CD4-positive, alpha-beta T cell treated with Interleukin-15 for 4 hours (primary cell): ENCODE data around the gene UBALD2.
"Not testable (repeated sequence)": the region's sequence is repeated elsewhere in the genome, so short reads cannot be mapped to it uniquely, and the experiment has no call there.

Experiments used
- DNase-seq: peaks from one replicate; pipeline ENCODE4 v3.0.0-alpha.2; 2020; ENCODE audit warnings: low spot score

The UBALD2 gene

DNA sequence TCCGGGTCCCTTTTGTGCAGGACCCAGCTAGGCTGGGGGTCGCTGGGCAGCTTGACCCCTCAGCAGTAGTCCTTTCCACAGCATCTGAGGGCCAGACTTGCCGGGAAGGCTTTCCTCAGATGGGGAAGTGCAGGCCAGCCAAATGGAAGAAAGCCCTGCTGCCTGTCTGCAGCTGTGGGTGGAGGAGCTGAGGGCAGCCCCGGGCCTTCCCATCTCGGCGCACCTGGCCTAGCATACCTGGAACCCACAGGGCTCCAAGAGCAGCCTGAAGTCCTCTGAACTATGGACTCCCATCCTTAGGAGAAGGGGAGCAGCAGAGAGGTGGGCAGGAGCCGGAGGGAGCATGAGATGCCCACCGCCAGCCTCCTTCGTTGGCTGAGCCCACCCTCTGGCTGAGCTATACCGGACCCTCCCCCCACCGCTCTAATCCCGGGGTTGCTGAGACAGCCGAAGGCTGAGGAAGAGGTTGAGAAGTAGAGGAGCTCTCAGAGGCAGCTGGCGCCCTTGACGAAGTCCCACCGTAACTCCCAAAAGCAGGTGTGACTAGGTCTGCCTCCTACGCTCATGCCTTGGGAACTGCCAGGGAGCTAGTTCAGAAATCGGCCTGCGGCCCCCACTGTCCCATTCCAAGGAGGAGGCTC lies 13.2 kb downstream of the UBALD2 start:
- no peak for DNase-seq

DNA sequence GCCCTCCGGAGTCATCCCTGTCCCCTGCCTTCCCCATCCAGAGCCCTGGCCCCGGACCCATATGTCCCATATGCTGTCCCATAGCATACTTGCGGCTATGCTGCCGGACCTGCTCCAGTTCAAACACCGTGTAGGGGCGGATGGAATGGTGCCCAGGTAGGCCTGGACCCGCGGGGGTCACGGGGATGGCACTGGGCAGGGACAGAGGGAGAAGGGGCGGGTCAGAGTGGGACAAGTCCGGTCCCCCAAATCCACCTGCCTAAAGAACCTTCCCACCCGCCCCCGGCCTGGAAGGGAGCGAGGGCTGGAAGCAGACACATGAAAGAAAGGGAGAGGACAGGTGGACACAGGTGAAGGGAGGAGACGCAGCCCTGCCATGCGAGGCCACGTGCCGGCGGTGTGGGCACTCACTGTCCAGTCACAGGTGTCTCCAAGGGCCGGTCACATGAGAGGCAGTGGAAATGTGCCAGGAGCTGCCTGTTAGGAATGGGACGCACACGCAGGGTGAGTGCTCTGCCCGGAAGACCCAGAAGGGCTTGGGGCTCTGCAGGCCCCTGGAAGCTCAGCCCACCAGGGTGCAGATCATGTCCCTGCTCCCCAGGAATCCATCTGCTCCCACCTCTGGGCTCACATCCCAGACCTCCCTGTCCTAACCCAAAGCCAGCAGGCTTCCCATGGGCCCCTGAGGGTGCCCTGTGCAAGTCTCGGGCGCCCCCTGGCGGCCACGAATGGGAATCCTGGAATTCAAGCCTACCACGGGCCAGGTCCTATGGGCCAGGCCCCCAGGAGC lies 14.0 kb downstream of the UBALD2 start:
- DNase-seq = peak; percentile 86

DNA sequence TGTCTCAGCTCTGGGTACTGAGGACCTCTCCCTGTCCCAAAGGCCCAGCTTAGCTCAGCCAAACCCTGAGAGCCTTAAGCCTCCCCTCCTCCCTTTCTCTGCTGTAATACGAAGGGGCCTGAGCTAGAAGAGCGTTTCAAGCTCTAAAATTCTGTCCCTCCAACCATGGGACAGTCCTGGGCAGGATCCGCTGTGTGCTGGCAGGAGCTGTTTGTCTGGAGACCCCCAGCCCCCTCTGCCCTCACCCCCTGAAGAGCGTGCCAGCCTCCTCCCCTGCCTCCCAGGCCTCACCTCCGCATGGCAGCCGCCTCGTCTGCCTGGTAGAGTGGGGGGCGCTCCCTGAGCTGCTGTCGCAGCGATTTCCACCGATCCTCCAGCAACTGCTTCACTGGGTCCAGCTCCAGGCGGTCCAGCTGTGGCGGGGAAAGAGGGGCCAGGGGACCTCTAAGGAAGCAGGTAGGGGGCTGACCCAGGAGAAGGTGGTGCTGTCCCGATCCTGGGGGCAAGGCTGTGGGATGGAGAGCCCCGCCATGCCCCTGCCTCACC lies 14.7 kb downstream of the UBALD2 start:
- DNase-seq = no peak

DNA sequence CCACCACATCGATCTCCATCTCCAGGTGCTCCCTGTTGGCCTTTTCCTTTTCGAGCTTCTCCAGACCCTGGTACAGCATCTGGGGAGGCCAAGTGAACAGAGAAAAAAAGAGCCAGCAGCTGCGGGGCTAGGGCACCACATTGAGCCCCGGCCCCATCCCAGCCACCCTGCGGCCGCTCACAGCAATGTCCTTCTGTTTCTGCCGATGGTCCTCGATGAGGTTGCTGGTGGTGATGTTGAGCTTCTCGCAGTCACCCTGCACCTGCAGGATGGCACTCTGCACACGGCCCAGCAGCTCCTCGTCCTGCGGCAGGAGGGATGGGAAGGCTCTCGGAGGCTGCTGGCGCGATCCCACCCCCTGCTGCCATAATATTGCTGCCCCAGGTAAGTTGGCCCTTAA lies 15.5 kb downstream of the UBALD2 start:
- DNase-seq = no peak

DNA sequence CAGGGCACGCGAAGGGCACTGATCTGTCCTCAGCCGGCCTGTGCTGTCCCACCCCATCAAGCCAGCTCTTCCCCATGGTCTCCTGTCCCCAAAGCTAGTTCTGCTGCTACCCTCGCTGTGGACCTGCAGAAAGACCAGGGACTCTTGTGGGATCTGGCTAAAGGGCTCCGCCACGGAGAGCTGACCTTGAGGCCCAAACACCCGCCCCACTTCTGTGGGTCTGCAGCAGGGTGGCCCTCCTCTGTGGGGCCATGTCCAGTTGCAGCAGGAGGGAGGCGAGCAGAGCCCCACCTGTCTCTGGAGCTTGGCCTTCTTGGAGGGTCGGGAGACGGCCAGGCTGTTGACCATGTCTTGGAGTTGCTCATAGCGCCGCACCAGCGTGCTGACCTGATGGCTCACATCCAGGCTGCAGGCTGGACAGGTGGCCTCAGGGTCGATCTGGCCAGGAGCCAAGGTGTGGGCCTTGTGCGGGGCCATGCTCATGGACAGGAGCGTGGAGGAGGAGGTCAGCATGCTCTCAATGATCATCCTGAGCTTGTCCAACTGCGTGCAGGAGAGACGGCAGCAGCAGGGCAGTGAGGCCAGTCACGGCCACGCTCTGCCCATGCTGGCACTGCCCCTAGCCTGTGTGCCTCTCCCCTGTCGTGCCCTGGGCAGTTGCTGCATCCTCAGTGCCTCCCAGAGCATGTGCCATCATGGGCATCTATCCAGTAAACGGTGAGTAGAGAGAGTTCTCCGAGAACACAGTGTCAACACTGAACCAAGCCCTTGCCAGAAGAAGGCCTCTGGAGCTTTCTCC lies 16.6 kb downstream of the UBALD2 start:
- no peak for DNase-seq

DNA sequence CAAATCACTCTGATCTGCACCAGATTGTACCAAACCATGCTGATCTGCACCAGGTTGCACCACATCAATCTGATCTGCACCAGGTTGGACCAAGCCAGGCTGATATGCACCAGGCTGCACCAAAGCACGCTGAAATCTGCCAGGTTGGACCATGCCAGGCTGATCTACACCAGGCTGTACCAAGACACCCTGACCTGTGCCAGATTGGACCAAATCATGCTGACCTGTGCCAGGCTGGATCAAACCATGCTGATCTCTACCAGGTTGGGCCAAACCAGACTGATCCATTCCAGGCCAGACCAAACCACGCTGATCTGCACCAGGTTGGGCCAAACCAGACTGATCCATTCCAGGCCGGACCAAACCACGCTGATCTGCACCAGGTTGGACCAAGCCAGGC lies 27.4 kb downstream of the UBALD2 start:
- no peak for DNase-seq

DNA sequence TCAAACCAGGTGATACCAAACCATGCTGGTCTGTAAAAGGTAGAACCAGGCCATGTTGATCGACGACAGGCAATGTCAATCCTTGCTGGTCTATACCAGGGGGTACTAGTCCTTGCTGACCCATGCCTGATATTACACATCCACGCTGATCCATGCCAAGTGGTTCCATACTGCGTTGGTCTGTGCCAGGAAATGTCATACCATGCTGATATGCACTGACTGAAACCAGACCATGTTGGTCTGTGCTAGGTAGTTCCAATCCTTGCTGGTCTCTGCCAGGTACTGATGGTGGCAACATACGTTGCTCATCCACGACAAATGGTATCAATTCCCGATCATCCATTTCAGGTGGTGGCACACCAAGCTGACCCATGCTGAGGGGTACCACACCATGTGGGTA lies 28.0 kb downstream of the UBALD2 start:
- DNase-seq = no peak

DNA sequence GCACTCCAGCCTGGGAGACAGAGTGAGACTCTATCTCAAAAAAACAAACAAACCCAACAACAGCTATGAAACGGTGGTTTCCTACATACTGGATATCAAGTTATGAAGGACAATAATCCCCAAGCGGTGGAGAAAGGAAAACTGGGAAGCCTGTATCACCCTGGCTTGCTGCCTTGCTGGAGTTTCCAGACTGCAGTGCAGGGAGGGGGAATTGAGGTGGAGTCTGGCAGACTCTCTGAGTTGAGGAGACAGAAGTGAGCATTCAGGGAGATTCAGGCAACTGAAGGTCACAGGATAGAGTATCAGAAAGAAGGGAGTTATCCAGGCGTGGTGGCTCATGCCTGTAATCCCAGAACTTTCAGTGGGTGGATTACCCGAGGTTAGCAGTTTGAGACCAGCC lies 31.0 kb downstream of the UBALD2 start:
- no peak for DNase-seq

DNA sequence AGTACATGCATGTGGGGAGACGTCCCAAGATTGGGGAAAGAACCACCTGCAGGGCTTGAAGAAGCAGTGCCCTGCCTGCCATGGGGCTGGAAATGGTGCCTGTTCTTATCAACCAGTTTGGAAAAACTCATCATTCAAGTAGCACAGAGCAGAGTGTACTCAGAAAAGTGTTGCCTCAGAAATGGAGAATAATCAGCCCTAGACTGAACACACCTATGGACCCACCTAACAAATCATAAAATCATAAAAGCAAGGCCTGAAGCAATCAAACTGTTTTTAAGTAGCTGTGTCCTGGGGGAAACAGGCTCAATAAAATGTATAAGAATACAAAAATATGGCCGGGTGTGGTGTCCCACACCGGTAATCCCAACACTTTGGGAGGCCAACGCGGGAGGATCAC lies 31.7 kb downstream of the UBALD2 start:
- no peak for DNase-seq

DNA sequence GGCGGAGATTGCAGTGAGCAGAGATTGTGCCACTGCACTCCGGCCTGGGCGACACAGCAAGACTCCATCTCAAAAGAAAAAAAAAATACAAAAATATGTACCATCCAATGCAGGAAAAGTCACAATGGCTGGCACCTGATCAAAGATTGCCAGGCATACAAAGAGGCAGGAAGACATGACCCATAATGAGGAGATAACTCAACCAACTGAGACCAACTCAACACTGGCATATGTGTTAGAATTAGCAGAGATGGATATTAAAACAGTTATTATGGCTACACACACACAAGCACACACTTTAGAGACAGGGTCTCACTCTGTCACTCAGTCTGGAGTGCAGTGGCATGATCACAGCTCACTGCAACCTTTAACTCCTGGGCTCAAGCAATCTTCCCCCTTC lies 32.3 kb downstream of the UBALD2 start:
- DNase-seq = no peak

DNA sequence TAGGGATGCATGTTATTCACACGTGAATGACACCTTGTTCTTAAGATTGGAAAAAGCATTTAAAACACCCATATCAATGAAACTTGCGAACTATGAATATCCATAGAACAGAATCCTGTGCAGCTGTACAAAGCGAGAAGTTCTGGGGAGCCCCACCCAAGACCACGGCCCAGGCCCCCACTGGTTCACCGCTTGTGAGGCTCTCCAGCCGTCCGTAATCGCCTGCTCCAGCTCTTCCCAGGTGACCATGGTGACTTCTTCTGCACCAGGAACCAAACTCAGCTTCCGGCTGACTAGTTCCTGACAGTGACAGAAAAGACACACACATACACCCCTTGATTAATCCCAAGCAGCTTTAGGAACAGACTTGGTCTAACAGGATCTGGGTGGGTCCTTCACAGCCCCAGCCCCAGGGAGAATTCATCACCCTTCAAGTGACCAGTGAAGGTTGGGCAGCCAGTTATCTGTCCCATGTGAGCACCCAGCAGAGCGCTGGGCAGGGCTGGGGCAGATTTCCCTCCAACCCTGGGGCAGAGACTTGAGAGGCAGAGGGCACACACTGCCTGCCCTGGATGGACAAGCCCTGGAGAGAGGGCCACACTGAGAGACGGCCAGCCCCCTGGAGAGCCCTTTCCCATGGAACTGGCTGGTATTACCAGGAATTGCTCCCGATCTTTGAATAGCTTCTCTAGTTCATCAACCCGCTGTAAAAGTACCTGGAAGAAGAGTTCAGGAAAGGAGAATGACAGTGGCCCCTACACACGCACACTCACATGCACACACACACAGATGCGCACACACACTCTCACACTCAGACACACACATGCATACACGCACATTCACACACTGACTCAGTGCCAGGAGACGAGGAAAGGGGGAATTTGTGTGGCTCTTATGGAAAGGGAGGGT lies 39.3 kb downstream of the UBALD2 start:
- DNase-seq = no peak

DNA sequence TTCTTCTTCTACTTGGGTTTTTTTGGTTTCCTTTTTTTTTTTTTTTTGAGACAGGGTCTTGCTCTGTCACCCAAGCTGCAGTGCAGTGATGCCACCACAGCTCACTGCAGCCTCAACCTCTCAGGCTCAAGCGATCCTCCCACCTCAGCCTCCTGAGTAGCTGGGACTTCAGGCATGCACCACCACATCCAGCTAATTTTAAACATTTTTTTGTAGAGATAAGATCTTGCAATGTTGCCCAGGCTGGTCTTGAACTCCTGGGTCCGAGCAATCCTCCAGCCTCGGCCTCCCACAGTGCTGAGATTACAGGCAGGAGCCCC lies 39.9 kb downstream of the UBALD2 start:
- not testable (repeated sequence) for DNase-seq

DNA sequence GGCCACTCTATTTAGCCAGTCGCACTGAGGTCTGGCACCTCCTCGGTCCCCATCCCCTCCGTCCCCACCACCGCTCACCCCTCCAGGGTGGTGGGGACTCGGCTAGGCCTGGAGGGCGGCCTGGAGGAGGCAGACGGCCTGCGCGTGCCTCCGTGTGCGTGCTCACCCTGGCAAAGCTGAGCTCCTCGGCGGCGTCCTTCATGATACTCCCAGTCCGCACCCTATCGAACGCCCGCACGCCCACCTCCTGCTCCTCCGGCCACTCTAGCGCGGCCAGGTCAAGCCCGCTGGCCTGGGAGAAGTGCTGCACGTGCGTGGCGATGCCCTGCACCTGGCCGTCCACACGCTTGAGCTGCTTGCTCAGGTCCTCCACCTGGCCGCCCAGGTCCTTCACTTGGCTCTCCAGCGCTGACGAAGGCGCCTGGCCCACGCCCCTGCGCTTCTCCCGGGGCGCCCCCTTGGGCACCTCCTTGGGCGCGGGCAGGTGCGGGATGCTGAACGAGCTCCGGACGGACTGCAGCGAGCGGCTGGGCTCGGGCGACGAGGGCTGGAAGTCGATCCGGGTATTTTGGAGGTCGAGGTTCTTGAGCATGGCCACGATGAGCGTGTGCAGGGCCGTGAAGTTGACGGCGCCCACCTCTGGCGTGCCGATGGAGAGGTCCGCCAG lies 42.3 kb downstream of the UBALD2 start:
- DNase-seq = no peak

DNA sequence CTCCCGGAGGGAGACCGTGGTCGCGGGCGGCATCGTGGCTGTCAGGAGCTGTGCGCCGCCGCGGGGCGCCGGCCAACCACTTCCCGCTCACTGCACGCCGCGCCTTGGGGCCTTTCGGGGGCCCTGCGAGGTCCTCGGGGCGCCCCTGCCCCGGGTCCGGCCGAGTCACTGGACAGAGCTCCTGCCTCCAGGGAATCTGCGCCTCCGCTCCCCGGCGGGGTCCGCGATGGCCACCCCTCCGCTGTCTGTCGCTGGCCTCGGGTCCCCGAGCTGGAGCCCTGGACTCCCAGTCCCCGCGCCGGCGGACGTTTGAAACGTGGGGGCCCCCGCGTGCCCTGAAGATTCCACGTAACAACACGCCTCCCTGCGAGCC lies 42.8 kb downstream of the UBALD2 start, which contains the start of gene QRICH2:
TSS of gene QRICH2 (minus strand) at position 311 of the 373 bp plus-strand sequence. CDS start at position 33, 278 bp downstream.
- no peak for DNase-seq

DNA sequence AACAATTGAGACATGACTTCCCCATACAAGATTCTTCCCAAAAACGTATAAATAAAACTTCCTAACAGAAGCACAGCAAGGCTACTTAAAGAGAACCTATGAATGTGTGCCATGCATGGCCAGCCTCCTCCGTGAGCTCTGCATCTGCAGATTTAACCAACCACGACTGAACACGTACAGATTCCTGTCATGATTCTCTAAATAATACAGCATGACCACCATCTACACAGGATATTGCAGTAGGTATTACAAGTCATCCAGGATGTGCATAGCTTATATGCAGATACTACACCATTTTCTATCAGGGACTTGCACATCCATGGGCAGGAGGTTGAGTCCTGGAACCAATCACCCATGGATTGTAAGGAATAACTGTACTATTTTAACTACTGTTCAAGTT lies 44.3 kb downstream of the UBALD2 start:
- DNase-seq = no peak

DNA sequence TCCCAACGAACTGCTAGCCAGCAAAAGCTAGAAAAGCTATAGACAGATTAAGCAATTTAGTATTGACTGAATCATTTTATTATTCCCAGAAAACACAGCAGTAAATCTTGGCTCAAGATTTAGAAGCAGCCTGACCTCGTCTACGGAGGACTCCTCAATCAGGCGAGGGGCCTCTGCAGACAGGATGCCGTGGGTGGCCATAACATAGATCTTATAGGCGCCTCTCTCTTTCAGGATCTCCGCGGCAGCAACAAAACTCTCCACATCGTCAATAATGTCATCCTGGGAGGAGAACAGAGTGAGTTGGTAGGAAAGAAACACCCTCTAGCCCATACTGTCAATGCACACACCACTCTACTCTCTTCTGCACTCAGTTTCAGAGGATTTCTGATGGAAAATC lies 47.6 kb downstream of the UBALD2 start:
- DNase-seq = no peak

DNA sequence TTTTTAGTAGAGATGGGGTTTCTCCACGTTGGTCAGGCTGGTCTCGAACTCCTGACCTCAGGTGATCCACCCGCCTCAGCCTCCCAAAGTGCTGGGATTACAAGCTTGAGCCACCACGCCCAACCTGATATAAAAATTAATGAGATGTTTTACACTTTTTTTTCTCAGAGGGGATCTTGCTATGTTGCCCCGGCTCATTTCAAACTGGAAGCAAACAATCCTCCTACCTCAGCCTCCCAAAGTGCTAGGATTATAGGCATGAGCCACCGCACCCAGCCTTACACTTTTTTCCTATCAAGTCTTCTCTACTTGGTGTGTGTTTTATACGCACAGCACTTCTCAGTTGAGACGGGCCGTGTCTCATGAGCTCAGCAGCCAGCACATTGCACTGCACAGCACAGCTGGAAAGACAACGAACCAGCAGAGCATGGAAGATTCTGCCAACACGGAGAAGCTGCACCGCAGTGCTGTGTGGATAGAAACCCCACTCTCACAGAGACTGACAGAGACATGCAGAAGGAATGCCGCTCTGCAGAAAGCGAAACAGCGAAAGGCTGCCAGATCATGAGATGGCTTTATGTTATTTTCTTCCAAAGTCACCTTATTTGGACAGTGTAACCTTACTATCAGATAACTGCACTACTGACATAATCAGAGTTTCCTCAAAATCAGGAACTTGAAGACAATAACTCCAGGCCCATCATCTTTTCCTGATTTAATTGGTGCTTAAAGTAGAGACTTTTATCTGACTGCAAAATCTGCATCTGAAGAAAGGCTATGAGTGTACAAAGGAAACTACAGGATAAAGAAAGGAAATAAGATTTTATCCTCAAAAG lies 49.5 kb downstream of the UBALD2 start:
- DNase-seq = no peak

DNA sequence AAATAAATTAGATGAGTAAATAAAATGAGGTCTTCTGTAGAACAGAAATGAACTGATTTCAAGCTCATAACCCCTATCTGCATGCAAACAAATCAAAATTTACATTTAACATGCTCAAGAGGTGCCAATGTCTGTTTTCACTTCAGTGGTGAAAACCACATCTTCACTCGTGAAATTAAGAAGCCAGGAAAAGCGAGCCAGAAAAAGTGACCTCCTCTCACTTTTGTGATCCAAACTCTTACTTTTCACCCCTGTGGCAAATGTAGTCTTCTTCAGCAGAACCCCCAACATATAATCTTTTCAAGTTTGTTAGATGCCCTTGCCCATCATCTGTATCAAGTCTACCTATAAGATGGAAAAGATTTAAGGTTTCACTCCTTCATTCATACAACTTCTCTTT lies 52.4 kb downstream of the UBALD2 start:
- no peak for DNase-seq

DNA sequence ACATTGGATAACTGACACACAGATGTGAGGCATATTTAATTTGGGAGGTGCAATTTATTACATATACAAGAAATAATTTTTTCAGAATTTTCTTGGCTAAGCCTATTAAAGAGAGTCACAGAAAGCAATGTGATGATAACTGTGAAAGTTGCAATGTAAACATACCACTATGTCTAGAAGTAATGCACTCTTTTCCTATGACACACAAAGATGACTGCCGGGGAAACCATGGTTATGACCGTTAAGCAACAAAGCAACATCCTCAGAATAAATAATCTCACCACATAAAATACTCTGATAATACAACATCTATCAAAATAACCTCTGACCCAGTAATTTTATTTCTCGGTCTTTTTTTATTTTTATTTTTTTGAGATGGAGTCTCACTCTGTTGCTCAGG lies 53.4 kb downstream of the UBALD2 start:
- no peak for DNase-seq
